ENCODE results near the gene MMAA. TPM values are rescaled to one million over a fixed set of nuclear protein-coding genes. Genes with fewer than 3 reads are reported as not detected.

MMAA gene
- polyA plus RNA-seq, 1 donor from 2014 or later: 7.9 TPM

DNA sequence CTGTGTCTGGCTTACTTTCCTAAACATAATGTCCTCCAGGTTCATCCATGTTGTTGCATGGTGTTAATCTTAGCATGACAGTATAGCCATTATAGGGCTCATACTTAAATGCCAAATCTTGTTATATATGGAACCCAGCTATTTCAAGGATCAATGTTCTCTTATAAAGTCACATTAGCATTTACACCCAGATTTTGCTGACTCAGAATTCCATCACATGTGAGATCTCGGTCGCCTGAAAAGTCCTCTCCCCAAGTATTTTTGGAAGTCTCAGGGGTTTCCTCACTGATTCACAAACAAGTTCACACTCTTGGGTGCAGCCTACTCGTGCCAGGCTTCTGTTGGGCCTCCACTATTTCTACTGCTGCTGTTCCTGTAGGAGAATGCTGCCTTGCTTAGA, 40.9 kb downstream of the MMAA start:
- no peak overlapping the region for H3K4me2 ChIP-seq (ENCODE audit: low read length)
- TF ChIP-seq MXI1 (conservative IDR thresholded peaks at IDR 0.05; ENCODE audit: poor library complexity, severe bottlenecking) (no peak), EP300 (conservative IDR thresholded peaks at IDR 0.05; ENCODE audit: poor library complexity, severe bottlenecking) (no peak), TAF1 (IDR thresholded peaks at IDR 0.05; ENCODE audit: low read depth) (no peak), EZH2 (IDR thresholded peaks at IDR 0.05; ENCODE audit: borderline replicate concordance, insufficient read depth, low read length, poor library complexity, severe bottlenecking) (no peak), SMC3 (conservative IDR thresholded peaks at IDR 0.05; ENCODE audit: poor library complexity) (no peak), POLR2AphosphoS5 (IDR thresholded peaks at IDR 0.05) (no peak), RAD21 (conservative IDR thresholded peaks at IDR 0.05) (no peak)
- TF ChIP-seq, protein P1, sequence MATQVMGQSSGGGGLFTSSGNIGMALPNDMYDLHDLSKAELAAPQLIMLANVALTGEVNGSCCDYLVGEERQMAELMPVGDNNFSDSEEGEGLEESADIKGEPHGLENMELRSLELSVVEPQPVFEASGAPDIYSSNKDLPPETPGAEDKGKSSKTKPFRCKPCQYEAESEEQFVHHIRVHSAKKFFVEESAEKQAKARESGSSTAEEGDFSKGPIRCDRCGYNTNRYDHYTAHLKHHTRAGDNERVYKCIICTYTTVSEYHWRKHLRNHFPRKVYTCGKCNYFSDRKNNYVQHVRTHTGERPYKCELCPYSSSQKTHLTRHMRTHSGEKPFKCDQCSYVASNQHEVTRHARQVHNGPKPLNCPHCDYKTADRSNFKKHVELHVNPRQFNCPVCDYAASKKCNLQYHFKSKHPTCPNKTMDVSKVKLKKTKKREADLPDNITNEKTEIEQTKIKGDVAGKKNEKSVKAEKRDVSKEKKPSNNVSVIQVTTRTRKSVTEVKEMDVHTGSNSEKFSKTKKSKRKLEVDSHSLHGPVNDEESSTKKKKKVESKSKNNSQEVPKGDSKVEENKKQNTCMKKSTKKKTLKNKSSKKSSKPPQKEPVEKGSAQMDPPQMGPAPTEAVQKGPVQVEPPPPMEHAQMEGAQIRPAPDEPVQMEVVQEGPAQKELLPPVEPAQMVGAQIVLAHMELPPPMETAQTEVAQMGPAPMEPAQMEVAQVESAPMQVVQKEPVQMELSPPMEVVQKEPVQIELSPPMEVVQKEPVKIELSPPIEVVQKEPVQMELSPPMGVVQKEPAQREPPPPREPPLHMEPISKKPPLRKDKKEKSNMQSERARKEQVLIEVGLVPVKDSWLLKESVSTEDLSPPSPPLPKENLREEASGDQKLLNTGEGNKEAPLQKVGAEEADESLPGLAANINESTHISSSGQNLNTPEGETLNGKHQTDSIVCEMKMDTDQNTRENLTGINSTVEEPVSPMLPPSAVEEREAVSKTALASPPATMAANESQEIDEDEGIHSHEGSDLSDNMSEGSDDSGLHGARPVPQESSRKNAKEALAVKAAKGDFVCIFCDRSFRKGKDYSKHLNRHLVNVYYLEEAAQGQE (IDR thresholded peaks at IDR 0.05; ENCODE audit: borderline replicate concordance): no peak
- H3K79me2 ChIP-seq (replicated peaks; ENCODE audit: insufficient read depth, low read length): no peaks in the 10 kb centered on the region
- H2AFZ ChIP-seq (ENCODE audit: low read depth, low read length): no peak overlapping the region
- no peak overlapping the region for H3K9ac ChIP-seq (ENCODE audit: low read length)
- no peak overlapping the region for H3K27ac ChIP-seq (ENCODE audit: low read length)
- no peaks in the 10 kb centered on the region for H3K9me2 ChIP-seq (ENCODE audit: insufficient read depth, low read length)
- no peaks in the 10 kb centered on the region for H3K27me3 ChIP-seq (ENCODE audit: insufficient read depth, low read depth, low read length)
- H4K20me1 ChIP-seq (ENCODE audit: insufficient read depth): no peaks in the 10 kb centered on the region
- H3K9me3 ChIP-seq (ENCODE audit: low read length): no peaks in the 10 kb centered on the region
- H3F3A ChIP-seq (ENCODE audit: insufficient read depth, low read length, poor library complexity, severe bottlenecking): no peaks in the 10 kb centered on the region
- no peaks in the 10 kb centered on the region for H3K36me3 ChIP-seq (ENCODE audit: insufficient read depth, low read length)
- no peak overlapping the region for H3K4me3 ChIP-seq (ENCODE audit: low read length)

DNA sequence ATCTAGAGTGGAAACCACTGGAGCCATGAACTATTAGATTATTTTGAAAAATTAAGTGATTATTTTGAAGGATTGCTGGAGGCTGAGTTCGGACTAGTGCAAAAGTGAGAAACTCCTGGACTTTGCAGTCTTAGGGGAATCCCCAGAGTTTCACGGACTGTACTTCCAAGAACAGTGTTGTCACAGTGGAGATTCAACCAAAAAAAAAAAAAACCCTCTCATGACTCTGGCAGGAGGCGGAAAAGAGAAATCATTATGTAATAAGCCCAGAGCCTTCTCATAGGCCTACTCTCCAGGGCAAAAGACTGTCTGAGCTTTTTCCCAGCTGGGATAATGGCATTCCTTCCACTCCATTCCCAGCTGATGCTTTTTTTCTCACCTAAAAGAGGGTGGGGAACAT, 44.0 kb downstream of the MMAA start:
- no peaks in the 10 kb centered on the region for H3K9me3 ChIP-seq (ENCODE audit: low read length)
- no peak overlapping the region for H2AFZ ChIP-seq (ENCODE audit: low read depth, low read length)
- H3K79me2 ChIP-seq (replicated peaks; ENCODE audit: insufficient read depth, low read length): no peaks in the 10 kb centered on the region
- no peak overlapping the region for H3K9ac ChIP-seq (ENCODE audit: low read length)
- H3K36me3 ChIP-seq (ENCODE audit: insufficient read depth, low read length): no peaks in the 10 kb centered on the region
- TF ChIP-seq RAD21 (conservative IDR thresholded peaks at IDR 0.05): no peak
- no peak for TF ChIP-seq MXI1 (conservative IDR thresholded peaks at IDR 0.05; ENCODE audit: poor library complexity, severe bottlenecking)
- TF ChIP-seq EP300 (conservative IDR thresholded peaks at IDR 0.05; ENCODE audit: poor library complexity, severe bottlenecking): no peak
- no peak for TF ChIP-seq POLR2AphosphoS5 (IDR thresholded peaks at IDR 0.05)
- TF ChIP-seq, protein P2, sequence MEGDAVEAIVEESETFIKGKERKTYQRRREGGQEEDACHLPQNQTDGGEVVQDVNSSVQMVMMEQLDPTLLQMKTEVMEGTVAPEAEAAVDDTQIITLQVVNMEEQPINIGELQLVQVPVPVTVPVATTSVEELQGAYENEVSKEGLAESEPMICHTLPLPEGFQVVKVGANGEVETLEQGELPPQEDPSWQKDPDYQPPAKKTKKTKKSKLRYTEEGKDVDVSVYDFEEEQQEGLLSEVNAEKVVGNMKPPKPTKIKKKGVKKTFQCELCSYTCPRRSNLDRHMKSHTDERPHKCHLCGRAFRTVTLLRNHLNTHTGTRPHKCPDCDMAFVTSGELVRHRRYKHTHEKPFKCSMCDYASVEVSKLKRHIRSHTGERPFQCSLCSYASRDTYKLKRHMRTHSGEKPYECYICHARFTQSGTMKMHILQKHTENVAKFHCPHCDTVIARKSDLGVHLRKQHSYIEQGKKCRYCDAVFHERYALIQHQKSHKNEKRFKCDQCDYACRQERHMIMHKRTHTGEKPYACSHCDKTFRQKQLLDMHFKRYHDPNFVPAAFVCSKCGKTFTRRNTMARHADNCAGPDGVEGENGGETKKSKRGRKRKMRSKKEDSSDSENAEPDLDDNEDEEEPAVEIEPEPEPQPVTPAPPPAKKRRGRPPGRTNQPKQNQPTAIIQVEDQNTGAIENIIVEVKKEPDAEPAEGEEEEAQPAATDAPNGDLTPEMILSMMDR (IDR thresholded peaks at IDR 0.05; ENCODE audit: poor library complexity, severe bottlenecking): no peak
- no peak for TF ChIP-seq TAF1 (IDR thresholded peaks at IDR 0.05; ENCODE audit: low read depth)
- TF ChIP-seq, protein P1 (IDR thresholded peaks at IDR 0.05; ENCODE audit: borderline replicate concordance): no peak
- no peak for TF ChIP-seq EZH2 (IDR thresholded peaks at IDR 0.05; ENCODE audit: borderline replicate concordance, insufficient read depth, low read length, poor library complexity, severe bottlenecking)
- H3K27ac ChIP-seq (ENCODE audit: low read length): no peak overlapping the region
- no peak overlapping the region for H3K4me3 ChIP-seq (ENCODE audit: low read length)
- no peak overlapping the region for H3K4me2 ChIP-seq (ENCODE audit: low read length)
- no peaks in the 10 kb centered on the region for H3K27me3 ChIP-seq (ENCODE audit: insufficient read depth, low read depth, low read length)
- no peaks in the 10 kb centered on the region for H3K9me2 ChIP-seq (ENCODE audit: insufficient read depth, low read length)
- no peaks in the 10 kb centered on the region for H3F3A ChIP-seq (ENCODE audit: insufficient read depth, low read length, poor library complexity, severe bottlenecking)
- H4K20me1 ChIP-seq (ENCODE audit: insufficient read depth): no peaks in the 10 kb centered on the region

Measured in neural cell (in vitro differentiated cells).